ENCODE data around the gene GALNT9. TPM values are rescaled to one million over a fixed set of nuclear protein-coding genes. Genes with fewer than 3 reads are reported as not detected.

The GALNT9 gene
- total and polyA plus RNA-seq, 2 donors (not counting 1 experiment from before 2014, with no cell fraction given), result 0.71 to 2.4 TPM

- H3K79me2 ChIP-seq (ENCODE audit: control insufficient read depth, insufficient read depth, low read length), result no peaks in the 10 kb centered on the region
- no peak overlapping the region for H3K27ac Mint-ChIP-seq
- no peak overlapping the region for H2AFZ ChIP-seq (ENCODE audit: insufficient read depth, low read depth, low read length, poor library complexity, severe bottlenecking)
- H3K27ac ChIP-seq (ENCODE audit: low read length in 2 of 2), result no peak overlapping the region
- H3K27me3 ChIP-seq (replicated peaks in 1 of 4; ENCODE audit: control extremely low read depth in 1 of 4, control insufficient read depth in 3 of 4, insufficient read depth in 4 of 4, low read length in 3 of 4), result peaks cover 0 to 26% (median 2%) of the 10 kb centered on the region in 4 experiments
- no peak overlapping the region for H3K4me3 Mint-ChIP-seq
- H3K4me2 ChIP-seq (replicated peaks; ENCODE audit: low read depth, low read length, poor library complexity, severe bottlenecking), result no peak overlapping the region
- H3K27me3 Mint-ChIP-seq, result peaks cover 8% of the 10 kb centered on the region
- no peak overlapping the region for H3K9ac ChIP-seq (ENCODE audit: low read length)
- intact Hi-C loops (cut with micrococcal nuclease), result no loop called here
- TF ChIP-seq CTCF (IDR thresholded peaks at IDR 0.05) (no peak), EZH2 (IDR thresholded peaks at IDR 0.05; ENCODE audit: borderline replicate concordance, insufficient read depth, low read depth, low read length, poor library complexity, severe bottlenecking) (no peak)
- ATAC-seq (ENCODE audit: low read depth) (no peak), DNase-seq (no peak)
- H4K20me1 ChIP-seq (ENCODE audit: control insufficient read depth, insufficient read depth, low read length, poor library complexity, severe bottlenecking), result no peaks in the 10 kb centered on the region
- no peaks in the 10 kb centered on the region for H3K9me3 Mint-ChIP-seq (ENCODE audit: insufficient read depth)
- peaks cover 0 to 2% (median 0%) of the 10 kb centered on the region in 3 donors for H3K9me3 ChIP-seq (ENCODE audit: control extremely low read depth in 1 of 3, control insufficient read depth in 2 of 3, insufficient read depth in 1 of 3, low read length in 2 of 3)
- 65% methylated on average over 30 of the region's 30 CpGs for WGBS (ENCODE audit: insufficient coverage)
- no peaks in the 10 kb centered on the region for H3K36me3 ChIP-seq (replicated peaks in 1 of 2; ENCODE audit: control extremely low read depth in 1 of 2, control insufficient read depth in 1 of 2, extremely low read depth in 1 of 2, insufficient read depth in 2 of 2, low read length in 1 of 2)
- no peaks in the 10 kb centered on the region for H3K4me1 Mint-ChIP-seq
- CTCF ChIA-PET, result no interaction called here
- POLR2A ChIA-PET, result interaction anchor here (0.6 kb wide), 1 partner anchor 83 kb away, joined by 3 read pairs; no protein-coding TSS in a partner anchor
- peaks cover 2% of the 10 kb centered on the region in 2 donors for H3K4me1 ChIP-seq (ENCODE audit: control insufficient read depth in 2 of 2, insufficient read depth in 2 of 2, low read length in 2 of 2)
- H3K4me3 ChIP-seq (ENCODE audit: control extremely low read depth in 1 of 5, extremely low read depth in 1 of 5, insufficient read depth in 1 of 5, low read depth in 2 of 5, low read length in 4 of 5), result no peak overlapping the region
Measured at GRCh38 chr12:132167611-132168310, 161.6 kb downstream of the GALNT9 start.

Data from B cell (primary cell).